ENCODE results near the gene NOVA2.

The NOVA2 gene

DNA sequence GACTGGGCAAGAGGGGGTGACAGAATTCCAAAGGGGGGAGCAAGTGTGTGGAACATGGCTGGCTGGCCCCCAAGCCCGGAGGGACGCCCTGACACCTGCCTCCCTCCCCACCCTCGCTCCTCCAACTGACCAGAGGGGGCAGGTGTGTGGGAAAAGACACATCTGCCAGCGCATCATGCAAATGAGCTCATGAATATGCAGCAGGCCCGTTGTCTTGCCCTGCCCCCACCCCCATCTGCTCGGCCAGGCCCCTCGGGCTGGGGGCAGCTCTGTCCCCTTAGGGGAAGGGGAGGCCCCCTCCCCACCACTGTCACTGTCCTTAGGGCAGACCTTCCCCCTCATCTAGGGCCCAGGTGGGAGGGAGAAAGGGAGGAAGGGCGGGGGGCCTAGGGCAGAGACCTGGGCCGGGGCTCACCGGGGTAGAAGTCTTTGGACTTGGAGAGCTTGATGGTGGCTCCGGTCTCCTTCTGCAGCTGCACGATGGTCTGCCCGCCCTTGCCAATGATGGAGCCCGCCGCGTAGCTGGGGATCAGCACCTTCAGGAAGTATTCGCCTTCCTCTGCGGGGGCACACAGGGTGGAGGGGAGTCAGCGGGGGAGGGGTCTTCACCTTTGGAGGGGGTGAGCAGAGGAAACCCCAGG is 12.9 kb downstream of the NOVA2 start:
- no peak for DNase-seq

DNA sequence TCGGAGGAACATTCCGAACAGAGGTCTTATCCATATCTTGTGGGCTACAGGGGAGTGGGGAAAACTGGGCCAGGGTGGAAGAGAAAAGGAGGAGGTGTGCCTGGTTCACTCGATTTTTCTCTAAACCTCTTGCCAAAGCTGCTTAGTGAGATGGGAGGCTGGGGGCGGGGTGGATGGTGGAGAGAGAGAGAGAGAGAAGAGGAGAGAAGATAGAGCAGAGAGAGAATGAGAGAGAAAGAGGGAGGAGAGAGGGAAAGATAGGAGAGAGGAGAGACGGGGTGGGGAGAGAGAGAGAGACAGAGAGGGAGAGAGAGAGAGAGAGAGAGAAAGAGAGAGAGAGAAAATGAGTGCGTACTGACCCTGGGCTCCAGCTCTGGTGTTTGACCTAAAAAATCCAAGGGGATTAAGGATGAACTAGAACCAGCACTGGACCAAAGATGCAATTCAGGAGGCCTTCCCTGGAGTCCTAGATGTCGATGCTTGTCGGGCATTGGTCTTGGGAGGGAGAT is 14.1 kb downstream of the NOVA2 start:
- DNase-seq, result no peak

DNA sequence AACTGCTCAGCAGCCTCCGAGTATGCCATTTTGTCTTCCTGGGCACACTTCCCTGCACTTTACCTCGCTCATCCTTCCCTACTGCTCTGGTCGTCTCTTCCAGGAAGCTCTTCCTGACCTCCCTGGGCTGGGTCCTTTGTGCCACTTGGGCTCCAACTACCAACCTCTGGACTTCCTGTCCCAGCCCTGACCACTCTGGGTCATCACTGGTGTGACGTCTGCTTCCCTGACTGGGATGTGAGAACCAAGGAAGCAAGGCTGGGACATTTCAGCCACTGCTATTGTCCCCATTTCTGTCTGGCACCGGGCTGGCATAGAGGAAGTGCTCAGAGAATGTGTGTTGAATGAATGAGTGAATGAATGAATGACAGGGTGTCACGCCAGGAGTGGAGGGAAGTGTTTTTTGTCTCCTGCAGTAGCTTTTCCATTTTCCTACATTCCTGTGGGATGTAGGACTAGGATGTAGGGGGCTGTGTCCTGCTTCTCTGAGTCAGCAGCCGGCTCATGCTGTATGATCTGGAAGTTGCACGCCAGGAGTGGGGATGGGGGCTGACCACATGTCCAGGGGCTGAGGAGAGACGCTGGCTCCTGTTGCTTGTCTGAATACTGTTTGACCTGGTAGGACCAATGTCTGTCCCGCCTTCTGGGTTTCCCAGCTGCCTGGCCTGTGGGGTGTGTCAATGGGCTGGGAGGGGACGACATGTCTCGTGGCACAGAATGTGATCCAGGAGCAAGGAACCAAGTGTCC is 14.7 kb downstream of the NOVA2 start:
- DNase-seq, result no peak

- no peak for DNase-seq
These were observed 15.3 kb downstream of the NOVA2 start for GRCh38 chr19:45958320-45958719.

GRCh38 chr19:45955905-45956608 is 17.6 kb downstream of the NOVA2 start:
- DNase-seq, result no peak

DNA sequence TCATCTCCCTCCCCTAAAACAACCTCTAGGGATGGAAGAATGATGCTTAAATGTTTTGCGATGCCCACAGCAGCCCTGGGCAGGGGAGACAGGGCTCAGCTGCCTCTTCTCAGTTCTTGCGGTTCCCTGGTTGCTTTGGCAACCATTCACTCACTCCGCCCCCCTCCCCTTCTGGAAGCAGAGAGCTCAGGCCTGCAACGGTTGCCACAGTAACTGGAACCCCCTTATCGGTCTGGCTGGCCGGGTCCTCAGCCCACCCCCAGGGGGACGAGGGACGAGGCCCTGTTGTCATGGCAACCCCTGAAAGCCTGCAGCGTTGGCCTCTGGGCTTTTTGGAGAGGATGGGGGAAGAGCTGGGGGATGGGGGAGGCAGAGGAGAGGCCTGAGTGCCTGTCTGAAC is 19.5 kb downstream of the NOVA2 start:
- DNase-seq, result no peak

DNA sequence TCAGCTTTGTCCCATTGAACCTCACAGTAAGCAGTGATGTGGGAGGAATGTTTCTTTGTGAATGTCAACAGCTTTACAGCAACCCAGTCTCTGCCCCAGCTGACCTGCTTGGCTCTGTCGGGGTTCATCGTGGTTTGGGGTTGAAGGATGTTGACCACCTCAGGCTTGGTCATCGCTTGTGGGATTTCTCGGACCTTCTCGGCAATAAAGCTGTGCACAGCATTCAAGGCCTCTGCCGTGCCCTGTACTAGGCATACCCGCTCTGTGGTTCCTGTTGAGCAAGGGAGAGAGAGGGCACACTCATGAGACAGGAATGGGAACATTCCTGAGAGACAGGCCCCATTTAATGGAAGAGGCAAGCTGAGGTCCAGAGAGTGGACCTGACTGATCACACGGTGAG is 20.0 kb downstream of the NOVA2 start:
- no peak for DNase-seq

DNA sequence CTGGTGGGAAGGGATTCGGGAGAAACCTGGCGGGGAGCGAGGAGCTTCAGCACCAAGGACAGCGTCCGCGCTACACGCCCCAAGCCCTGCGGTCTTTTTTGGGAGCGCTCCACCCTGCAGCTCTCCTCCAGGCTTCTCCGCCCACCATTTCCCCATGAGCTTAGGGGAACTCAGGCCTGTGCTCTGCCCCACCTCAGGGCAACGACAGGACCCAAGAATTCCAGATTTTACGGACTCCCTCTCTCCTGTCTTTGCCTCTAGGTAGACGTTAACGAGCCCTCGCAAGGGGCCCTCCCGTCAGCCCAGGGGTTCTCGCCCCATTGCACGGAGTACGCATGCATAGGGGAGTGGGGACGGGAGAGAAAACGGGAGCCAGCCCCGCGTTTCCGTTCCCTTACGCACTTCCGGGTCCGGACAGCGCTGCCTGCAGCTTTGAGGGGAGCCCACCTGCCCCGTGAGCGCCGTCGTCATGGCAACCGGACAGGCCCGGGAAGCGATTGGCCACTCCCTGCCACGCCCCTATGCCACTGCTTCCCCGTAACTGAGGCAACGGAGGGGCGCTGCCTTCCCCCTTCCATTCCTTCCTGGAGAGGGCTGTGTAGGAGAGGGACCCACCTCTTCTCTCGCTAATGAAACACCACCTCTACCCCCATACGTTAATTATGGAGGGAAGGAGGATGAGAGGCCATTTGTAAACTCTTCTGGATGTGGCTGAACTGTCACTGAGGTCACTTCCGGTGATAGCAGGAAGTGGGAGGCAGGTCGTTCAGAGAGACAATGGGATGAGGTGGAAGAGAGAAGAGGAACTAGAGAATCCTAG is 20.8 kb downstream of the NOVA2 start:
- peak; percentile 21 for DNase-seq

DNA sequence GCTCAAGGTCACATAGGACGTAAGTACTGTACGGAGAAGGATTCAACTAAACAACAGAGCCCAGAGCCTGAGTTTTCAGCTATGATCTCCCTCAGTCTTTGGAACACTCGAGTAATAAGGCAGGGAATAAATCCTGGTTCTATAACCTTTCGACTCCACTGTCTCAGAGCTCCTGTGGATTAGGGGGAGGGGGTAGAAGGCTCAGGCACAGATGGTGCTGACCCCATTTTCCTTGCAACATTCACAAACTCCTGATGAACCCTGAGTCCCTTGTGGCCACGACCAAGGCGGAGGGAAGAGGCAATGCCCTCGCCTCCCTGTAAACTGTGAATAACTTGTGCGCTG is 21.4 kb downstream of the NOVA2 start:
- DNase-seq, result no peak

GRCh38 chr19:45947926-45948325 is 25.7 kb downstream of the NOVA2 start:
- no peak for DNase-seq

GRCh38 chr19:45940515-45940805 is 33.2 kb downstream of the NOVA2 start:
- DNase-seq, result no peak

DNA sequence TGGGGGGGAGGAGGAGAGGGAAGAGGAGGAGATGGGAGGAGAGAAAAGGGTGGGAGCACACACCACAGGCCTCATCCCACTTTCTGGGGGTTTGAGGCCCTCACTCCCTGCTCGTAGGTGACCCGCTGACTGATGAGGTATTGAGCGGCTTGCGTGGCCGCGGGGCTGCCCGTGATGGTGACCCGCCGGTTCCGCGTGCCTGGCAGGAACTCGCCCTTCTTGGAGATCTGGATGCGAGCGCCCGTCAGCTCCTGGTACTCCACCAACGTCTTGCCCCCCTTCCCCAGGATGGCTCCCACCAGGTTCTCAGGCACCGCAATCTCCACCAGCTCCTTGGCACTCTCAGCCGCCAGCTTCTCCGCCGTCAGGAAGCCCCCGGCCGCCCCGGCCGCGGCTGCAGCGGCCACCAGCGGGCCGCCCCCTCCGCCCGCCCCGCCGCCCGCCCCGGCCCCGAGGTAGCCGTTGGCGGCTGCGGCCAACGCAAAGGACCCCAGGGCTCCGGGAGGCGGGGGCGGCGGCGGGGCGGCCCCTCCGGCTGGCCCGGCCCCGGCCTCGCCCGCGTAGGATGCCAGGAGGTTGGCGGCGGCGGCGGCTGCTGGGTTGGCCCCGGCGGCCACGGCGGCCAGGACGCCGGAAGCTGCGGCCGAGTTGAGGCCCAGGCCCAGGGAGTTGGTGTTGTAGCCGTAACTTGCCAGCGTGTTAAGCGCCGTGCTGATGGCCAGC is 33.7 kb downstream of the NOVA2 start:
- DNase-seq, result no peak

DNA sequence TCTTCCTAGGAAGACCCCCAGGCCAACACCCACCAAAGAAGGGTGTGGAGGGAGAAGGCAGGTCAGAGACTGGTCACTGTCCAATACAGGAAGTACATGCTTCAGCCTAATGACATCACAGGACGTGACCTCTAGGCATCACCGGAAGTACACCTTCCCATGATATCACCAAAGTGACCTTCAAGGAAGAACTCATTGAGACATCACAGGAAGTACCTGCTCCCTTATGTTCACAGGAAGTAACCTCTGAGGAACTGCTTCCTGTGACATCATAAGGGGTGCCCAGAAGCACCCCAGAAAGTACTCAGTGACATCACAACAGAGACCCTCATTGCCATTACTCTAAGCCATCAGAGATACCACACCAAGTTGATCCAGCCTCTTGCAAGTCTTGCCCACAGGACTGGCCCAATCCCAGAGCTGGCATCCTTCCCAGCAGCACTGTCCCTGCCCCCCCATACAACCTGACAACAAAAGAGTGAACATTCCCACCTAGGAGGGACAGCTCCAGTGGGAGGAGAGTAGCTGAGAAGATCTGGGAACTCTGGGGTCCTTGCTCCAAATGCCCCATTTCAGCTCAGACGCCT is 34.8 kb downstream of the NOVA2 start:
- DNase-seq, result no peak

DNA sequence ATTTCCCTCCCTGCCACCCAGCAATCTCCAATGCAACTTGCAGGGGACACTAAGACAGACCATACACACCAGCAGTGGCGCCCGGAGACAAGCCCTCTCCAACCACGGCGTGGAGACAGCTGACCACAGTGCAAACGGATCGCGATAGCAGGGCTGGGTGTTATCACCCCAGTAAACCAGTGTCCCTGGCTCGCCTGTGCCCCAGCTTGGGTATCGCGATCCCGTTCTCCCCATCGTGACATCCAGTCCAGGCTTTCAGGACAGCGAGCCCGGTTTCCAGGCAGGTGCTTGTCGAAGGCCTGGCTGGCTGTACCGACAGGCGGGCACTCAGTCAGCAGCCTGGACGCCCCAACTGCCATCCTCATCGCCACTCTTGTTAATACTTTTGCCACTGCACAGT is 38.4 kb downstream of the NOVA2 start:
- DNase-seq, result no peak

DNA sequence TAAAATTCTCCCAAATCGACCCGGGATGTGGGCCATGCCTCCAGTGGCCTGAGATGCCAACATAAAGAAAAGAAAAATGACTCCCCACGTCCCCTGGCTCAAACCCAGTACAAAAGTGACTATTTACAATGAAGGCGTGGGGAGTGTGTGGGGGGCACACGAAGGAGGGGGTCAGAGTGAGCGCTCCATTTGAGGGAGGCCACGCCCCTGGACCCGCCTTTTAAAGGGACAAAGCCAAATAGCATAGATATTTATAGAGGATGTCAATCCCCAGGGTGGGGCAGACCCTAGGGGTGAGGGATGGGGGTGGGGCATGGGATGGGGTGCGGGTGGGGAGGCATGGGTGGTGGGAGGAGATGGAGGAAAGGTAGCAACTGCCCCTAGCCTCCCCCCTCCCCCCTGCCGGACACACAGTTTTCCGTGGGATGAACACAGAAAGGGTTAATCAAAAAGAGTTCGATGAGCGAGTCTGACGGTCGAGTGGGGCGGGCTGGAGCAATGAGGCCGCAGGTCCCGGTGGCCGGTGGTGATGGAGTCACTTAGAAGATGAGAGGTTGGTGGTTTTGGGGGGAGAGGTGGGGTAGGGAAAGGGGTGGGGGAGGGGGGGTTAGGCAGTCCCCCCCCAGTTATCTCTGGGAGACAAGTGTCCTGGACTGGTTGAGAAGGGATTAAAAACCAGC is 39.0 kb downstream of the NOVA2 start:
- no peak for DNase-seq

- no peak for DNase-seq
These were observed 39.9 kb downstream of the NOVA2 start for GRCh38 chr19:45933759-45934158.

GRCh38 chr19:45931055-45931454 is 42.6 kb downstream of the NOVA2 start:
- no peak for DNase-seq

DNA sequence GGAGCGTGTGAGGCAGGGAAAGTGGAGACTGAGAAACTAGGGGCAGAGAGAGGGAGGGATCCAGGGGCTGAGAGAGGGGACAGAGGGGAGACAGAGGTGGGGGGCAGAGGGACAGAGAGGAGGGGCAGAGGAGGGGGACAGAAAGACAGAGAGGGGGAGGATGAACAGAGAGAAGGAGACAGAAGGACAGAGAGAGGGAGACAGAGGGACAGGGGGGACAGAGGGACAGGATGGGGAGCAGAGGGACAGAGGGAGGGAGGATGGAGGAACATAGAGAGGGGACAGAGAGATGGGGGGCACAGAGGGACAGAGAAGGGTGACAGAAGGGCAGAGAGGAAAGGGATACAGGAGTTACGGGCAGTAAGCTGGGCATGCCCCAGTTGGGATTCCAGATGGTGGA is 44.4 kb downstream of the NOVA2 start:
- no peak for DNase-seq

DNA sequence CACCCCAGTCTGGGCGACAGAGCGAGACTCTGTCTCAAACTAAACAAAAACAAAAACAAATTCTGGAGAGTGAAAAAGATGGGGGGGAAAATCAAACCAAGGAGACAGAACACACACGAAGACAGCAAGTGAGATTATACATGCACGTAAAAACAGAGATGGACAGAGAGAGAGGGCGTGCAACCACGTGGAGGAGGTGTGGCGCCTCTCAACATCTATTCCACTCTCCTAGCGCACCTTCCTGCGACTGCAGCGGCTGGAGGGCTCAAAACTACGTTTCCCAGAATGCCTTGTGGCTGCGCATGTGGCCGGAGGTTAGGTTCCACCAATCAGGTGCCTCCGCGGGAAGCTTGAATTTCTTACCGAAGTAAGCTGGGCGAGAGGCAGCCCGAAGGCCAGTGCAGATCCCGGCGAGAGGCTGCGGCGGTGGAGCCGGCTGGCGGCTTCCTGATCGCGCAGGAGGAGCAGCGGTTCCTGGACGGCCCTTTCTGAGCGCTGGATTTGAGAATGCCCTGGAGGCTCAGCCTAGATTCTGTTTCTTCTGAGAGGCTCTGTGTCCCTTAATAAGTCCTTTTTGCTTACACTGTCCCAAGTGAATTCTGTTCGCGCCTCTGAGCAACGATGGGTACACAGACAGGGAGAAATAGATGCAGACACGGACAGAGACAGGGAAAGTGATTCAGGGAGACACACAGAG is 46.0 kb downstream of the NOVA2 start:
- DNase-seq, result peak; percentile 93

- no peak for DNase-seq
These were observed 48.7 kb downstream of the NOVA2 start for GRCh38 chr19:45924891-45925447.

DNA sequence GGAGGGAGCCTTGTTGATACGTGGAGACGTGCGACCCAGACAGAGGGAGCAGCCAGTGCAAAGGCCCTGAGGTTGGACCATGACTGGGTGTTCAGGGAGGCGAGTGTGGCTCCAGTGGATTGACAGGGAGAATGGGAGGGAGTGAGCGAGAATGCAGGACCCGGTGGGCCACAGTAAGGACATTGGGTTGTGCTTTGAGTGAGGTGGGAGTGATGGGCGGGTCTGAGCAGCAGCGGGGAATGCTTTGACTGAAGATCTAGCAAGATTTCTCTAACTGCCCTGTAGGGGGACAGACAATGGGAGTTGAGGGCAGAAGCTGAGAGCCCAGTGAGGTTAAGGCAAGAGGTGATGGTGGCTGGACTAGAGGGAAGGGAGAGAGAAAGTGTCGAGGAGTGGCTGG is 51.4 kb downstream of the NOVA2 start:
- no peak for DNase-seq
